HG02840 (cell line): ENCODE measurements around the gene FHOD1.

ENCODE experiments used
- ATAC-seq: cut with Tn5 transposase; IDR thresholded peaks from one replicate; pipeline ENCODE4 v1.9.1; 2021; ENCODE audit warnings: mild to moderate bottlenecking, moderate library complexity, moderate number of reproducible peaks; ENCODE audit not compliant: unreplicated experiment, low FRiP score

Gene FHOD1

GRCh38 chr16:67211674-67212073 lies 35.6 kb downstream of the FHOD1 start:
- no peak for ATAC-seq

- no peak for ATAC-seq
Observed at GRCh38 chr16:67210069-67210937, 37.0 kb downstream of the FHOD1 start.

- ATAC-seq, result no peak
Observed at GRCh38 chr16:67209565-67209964, 37.7 kb downstream of the FHOD1 start.

- ATAC-seq, result no peak
Observed at GRCh38 chr16:67208154-67208896, 39.0 kb downstream of the FHOD1 start.

- no peak for ATAC-seq
Observed at GRCh38 chr16:67207249-67208091, 39.8 kb downstream of the FHOD1 start.

- ATAC-seq, result no peak
Observed at GRCh38 chr16:67206838-67207248, 40.4 kb downstream of the FHOD1 start.

- no peak for ATAC-seq
Observed at GRCh38 chr16:67206129-67206837, 41.0 kb downstream of the FHOD1 start.

- no peak for ATAC-seq
Observed at GRCh38 chr16:67204076-67204475, 43.2 kb downstream of the FHOD1 start.

- no peak for ATAC-seq
Observed at GRCh38 chr16:67202956-67203493, 44.3 kb downstream of the FHOD1 start.

- ATAC-seq, result no peak
Observed at GRCh38 chr16:67202426-67202825, 44.9 kb downstream of the FHOD1 start.

- ATAC-seq, result no peak
Observed at GRCh38 chr16:67201411-67202345, 45.6 kb downstream of the FHOD1 start.

GRCh38 chr16:67200491-67200890 lies 46.8 kb downstream of the FHOD1 start:
- no peak for ATAC-seq

GRCh38 chr16:67199808-67200198 lies 47.5 kb downstream of the FHOD1 start:
- ATAC-seq, result no peak

- ATAC-seq, result no peak
Observed at GRCh38 chr16:67199011-67199807, 48.1 kb downstream of the FHOD1 start, which contains the start of gene ELMO3. ELMO3 (plus strand) TSS chr16:67199131; CDS start chr16:67199327, 196 bp downstream.

- ATAC-seq, result no peak
Observed at GRCh38 chr16:67198238-67198734, 49.0 kb downstream of the FHOD1 start.

GRCh38 chr16:67197704-67198103 lies 49.6 kb downstream of the FHOD1 start:
- ATAC-seq, result no peak

- ATAC-seq, result no peak
Observed at GRCh38 chr16:67196881-67197280, 50.4 kb downstream of the FHOD1 start.

GRCh38 chr16:67195676-67196075 lies 51.6 kb downstream of the FHOD1 start:
- ATAC-seq, result no peak
